Vagina (tissue), 2 donors: Measurements from ENCODE around the gene ABHD12.

Experiments used
- CTCF ChIP-seq, 3 experiments: fragments of 450-650 bp in 2 of 3; fragments of 200-600 bp in 1 of 3; sonication (generic) in 1 of 3; IDR thresholded peaks; one replicate each; pipeline ENCODE4 v1.5.1; 2017 to 2019; ENCODE audit warnings: antibody characterized with exemption in 3 of 3, mild to moderate bottlenecking in 2 of 3, moderate library complexity in 2 of 3
- POLR2A ChIP-seq, 2 donors: fragments of 450-650 bp; IDR thresholded peaks; one replicate each; pipeline ENCODE4 v1.6.1; 2017; ENCODE audit warnings: antibody characterized with exemption in 2 of 2, mild to moderate bottlenecking in 2 of 2, moderate library complexity in 2 of 2

GRCh38 chr20:25336561-25337422 is 53.8 kb downstream of the ABHD12 start:
- TF ChIP-seq CTCF (IDR thresholded peaks at IDR 0.05) (no peak), POLR2A (IDR thresholded peaks at IDR 0.05) (no peak)
